ENCODE data around the gene RRP15.

GRCh38 chr1:218344814-218345672, 60.0 kb downstream of the RRP15 start, which contains the start of gene TGFB2:
- TF ChIP-seq CTCF (IDR thresholded peaks at IDR 0.05) (no peak), POLR2AphosphoS5 (IDR thresholded peaks at IDR 0.05; ENCODE audit: low read depth, low read length) (peak; percentile 67), REST (IDR thresholded peaks at IDR 0.05; ENCODE audit: insufficient read depth in 1 of 2, low read depth in 2 of 2, low read length in 1 of 2) (no peak), SIN3A (IDR thresholded peaks at IDR 0.05; ENCODE audit: borderline replicate concordance, insufficient read depth, low read depth, low read length) (no peak)

All from Panc1 (cell line).